GM12874 (cell line): Measurements from ENCODE around the gene MFSD12.

Experiments
- TF ChIP-seq, protein P1 (sequence below): IDR thresholded peaks from 2 replicates; pipeline ENCODE4 v1.5.1; 2011; ENCODE audit warnings: low read depth, mild to moderate bottlenecking, control low read depth, low read length, moderate library complexity; ENCODE audit not compliant: insufficient read depth

The MFSD12 gene

DNA sequence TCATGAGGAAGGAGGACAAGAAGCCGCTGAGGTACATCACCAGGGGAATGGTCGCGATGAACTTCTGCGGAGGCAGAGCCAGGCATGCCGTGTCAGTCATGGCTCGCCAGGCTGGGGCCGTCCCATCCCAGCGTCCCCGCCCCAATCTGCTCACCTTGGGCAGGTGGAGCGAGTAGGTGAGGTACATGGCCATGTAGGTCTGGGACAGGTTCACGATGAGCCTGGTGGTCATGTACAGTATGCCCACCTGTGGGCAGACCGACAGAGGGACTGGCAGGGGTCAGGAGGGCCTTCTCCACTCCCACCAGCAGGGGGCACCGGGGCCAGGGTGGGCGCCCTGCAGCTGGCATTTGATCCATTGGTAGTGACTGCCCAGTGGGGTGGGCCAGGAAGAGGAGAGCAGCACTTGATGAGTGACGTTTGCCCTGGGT lies 10.1 kb downstream of the MFSD12 start:
- TF ChIP-seq, protein P1, sequence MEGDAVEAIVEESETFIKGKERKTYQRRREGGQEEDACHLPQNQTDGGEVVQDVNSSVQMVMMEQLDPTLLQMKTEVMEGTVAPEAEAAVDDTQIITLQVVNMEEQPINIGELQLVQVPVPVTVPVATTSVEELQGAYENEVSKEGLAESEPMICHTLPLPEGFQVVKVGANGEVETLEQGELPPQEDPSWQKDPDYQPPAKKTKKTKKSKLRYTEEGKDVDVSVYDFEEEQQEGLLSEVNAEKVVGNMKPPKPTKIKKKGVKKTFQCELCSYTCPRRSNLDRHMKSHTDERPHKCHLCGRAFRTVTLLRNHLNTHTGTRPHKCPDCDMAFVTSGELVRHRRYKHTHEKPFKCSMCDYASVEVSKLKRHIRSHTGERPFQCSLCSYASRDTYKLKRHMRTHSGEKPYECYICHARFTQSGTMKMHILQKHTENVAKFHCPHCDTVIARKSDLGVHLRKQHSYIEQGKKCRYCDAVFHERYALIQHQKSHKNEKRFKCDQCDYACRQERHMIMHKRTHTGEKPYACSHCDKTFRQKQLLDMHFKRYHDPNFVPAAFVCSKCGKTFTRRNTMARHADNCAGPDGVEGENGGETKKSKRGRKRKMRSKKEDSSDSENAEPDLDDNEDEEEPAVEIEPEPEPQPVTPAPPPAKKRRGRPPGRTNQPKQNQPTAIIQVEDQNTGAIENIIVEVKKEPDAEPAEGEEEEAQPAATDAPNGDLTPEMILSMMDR: peak; percentile 79

DNA sequence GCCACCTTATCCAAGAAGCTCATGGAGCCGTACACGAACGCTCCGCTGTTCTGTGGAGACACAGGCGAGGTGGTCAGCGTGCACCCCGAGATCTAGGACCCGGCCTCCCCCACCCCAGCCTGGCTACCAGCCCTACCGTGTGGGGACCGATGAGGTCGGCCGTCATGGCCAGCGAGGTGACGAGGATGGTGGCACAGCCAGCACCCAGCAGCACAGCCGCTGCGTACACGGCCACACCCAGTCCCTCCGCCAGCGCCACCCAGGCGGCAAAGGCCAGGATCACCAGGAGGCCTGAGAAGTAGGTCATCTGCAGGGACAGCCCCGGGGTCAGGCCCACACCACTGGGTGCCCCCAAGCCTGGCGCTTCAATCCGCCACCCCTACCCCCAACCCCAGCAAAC lies 11.3 kb downstream of the MFSD12 start:
- TF ChIP-seq, protein P1: no peak

DNA sequence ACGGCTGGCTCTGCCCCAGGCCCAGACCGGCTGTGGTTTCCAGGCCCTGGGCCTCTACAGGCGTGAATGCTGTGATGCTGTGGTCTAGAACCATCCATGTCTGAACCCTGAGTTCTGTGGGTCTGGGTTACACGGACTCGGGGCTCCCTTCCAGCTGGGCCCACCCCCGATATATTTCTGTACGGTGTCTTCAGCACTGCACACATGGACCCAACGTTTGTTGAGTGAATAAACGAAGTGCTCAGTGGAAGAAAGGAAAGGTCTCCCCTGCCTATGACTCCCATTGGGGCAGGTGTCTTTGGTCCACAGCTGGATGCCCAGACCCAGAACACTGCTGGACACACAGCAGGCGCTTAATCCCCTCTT lies 11.7 kb downstream of the MFSD12 start:
- TF ChIP-seq, protein P1: no peak

DNA sequence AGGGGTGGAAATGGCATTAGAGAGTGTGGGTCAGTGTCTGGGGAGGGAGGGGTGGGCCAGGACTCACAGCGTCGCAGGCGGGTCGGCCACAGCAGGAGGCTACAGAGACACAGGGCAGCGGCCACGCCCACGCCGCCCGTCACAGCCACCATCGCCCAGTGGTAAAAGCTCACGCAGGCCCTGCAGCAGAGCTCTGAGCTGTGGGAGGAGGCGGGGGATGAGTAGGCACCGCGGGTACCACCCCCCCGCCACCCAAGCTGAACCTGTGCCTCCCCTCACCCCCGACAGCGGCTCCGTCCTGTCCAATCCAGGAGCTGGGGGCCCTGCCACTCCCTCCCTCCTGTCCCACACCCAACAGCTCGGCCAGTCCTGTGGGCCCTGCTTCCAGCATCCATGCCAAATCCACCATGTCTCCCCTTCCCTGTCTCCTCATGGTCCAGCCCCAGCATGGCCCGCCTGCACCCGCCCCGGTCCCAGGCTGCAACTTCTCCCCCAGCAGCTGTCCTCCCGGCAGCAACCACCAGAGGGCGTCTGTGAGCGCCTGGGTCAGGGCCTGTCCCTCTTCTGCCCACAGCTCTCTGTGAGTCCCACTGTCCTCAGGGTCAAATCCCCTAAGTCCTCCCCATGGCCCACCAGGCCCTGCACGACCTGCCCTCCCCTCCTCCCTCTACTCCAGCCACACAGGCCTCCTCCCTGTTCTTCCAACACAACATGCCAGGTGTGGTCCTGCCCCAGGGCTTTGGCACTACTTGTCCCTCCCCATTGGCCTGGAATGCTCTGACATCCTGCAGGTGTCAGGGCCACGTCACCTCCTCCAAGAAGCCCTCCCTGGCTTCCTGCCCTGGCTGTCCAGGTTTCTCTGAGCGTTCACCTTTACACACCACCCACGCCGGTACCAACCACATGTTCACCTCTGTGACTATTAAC lies 12.4 kb downstream of the MFSD12 start:
- TF ChIP-seq, protein P1: peak; percentile 98

DNA sequence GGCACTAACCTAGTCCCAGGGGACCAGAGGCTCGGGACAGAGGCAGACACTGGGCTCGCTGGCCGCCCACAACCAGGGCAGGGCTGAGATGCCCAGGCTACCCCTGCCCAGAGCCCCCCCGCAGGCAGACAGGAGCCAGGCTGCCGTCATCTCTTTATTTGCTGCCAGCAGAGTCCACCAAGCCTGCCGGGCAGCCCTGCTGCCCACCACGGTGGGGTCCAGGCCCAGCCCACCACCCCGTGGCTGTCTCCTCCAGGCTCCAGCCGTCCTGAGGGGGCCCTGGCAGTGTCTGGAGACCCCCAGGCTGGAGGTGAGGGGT lies 13.4 kb downstream of the MFSD12 start:
- TF ChIP-seq, protein P1: no peak

DNA sequence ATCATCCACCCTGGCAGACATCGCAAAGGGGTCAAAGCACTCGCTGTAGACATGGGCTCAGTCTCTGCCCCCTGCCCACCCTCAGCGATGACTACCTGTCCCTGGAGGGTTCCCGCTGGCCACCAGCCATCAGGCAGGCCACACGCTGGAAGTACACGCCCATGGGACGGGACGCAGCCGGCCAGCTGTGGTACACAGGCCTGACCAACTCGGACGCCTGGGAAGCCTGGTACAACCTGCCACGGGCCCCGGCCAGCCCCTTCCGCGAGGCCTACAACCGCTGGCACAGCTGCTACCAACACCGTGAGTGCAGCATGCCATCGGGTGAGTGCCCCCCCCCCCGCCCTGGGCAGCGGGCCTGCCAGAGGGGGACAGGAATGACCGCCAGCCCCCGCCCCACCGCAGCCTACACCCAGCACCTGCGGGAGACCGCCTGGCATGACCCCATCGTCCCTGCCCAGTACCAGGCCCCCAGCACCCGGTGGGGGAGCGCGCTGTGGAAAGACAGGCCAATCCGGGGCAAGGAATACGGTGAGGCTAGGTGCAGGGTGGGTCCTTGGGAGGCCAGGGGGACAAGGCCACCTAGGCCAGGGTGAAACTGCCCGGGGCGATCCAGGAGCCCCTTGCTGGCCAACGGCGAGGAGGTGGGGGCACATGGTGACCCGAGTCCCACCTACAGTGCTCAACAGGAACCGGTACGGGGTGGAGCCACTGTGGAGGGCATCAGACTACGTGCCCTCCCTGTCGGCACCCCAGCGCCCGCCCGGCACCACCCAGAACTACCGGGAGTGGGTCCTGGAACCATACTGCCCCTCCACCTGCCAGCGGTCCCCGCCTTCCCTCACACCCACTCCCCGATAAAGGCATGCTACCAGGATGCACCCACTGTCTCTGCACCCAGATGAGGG lies 14.0 kb downstream of the MFSD12 start:
- TF ChIP-seq, protein P1: no peak

DNA sequence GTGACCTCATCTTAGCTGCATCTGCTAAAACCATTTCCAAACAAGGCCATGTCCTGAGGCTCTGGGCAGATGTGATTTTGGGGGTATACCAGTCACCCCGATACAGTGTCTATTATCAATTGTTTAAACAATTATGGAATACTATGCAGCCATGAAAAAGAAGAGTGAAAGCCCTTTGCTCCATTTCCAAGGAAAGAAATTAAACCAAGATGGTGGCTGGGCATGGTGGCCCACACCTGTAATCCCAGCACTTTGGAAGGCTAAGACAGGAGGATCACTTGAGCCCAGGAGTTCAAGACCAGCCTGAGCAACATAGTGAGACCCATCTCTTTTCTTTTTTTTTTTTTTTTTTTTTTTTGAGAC lies 17.6 kb downstream of the MFSD12 start:
- TF ChIP-seq, protein P1: no peak
